NT2/D1 (cell line): ENCODE data around the gene IPP.

Source experiments
- YY1 ChIP-seq: IDR thresholded peaks from 2 replicates; pipeline ENCODE4 v1.6.1; 2011; ENCODE audit not compliant: insufficient read length, insufficient read depth
- ZNF274 ChIP-seq: IDR thresholded peaks from 2 replicates; pipeline ENCODE4 v1.6.1; 2011; ENCODE audit warnings: mild to moderate bottlenecking, low read depth, low read length

DNA sequence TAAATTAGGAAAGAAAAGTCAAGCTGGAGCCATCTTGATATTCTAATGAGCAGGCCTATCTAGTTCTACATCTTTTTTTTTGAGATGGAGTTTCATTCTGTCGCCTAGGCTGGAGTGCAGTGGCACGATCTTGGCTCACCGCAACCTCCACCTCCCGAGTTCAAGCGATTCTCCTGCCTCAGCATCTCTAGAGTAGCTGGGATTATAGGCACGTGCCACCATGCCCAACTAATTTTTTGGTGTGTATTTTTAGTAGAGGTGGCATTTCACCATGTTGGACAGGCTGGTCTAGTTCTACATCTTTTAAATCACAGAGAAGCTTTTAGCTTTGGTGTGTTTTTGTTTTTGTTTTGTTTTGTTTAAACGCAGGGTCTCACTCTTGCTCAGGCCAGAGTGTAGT is 55.6 kb downstream of the IPP start:
- TF ChIP-seq ZNF274 (no peak), YY1 (no peak)
